ENCODE measurements around the gene EN2. TPM values are rescaled to one million over a fixed set of nuclear protein-coding genes. Genes with fewer than 3 reads are reported as not detected.

EN2 gene
- total RNA-seq, 6 experiments from 2014 or later = not detected

GRCh38 chr7:155418304-155418703, 39.6 kb upstream of the EN2 start:
- intact Hi-C loops (cut with DNase I) = no loop called here
- no peak for ATAC-seq
- Histone ChIP-seq H3K27me3 (no peaks in the 10 kb centered on the region), H3K4me1 (no peaks in the 10 kb centered on the region), H3K27ac (no peak overlapping the region), H3K9me3 (no peaks in the 10 kb centered on the region), H3K36me3 (no peaks in the 10 kb centered on the region), H3K4me3 (no peak overlapping the region)
- DNase-seq = no peak
- TF ChIP-seq CTCF (IDR thresholded peaks at IDR 0.05) (no peak), POLR2A (IDR thresholded peaks at IDR 0.05) (no peak)
- WGBS (ENCODE audit: insufficient coverage, low coverage, low lambda C conversion rate, missing lambda C conversion rate) = 71% methylated on average over 1 of the region's 12 CpGs

DNA sequence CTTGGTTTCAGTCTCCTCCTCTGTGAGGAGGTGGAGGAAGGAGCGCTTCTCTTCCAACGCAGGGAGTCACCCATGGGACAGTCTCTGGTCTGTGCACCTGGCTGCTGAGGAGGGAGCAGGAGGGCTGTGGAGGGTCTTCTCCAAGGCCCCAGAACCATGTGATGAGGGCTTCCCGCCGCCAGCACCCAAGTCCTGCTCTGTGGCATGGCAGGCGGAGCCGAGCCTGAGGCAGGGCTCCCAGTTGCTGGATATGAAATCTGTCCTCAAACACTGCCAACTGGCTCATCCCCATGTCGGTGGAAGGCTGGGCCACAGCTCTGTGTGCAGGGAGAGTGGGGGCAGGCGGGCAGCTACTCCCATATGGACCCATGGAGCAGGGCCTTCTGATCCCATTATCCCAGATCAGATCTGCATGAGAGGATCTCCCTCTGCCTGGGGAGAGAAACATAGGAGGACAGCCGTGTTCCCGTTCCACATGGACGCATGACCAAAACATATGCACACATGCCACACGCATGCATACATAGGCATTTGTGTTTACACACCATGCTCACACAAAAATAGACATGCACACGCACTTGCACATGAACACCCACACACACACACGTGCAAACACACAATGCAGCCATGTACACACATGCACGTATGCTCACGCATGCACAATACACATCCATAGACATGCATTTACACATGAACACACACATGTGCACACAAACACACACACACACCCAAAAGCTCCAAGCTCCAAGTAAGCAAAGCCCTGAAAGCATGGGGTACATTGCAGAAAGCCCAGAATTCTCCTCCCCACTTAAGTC, 38.8 kb upstream of the EN2 start:
- 62% methylated on average over 2 of the region's 16 CpGs for WGBS (ENCODE audit: insufficient coverage, low coverage, low lambda C conversion rate, missing lambda C conversion rate)
- intact Hi-C loops (cut with DNase I) = no loop called here

DNA sequence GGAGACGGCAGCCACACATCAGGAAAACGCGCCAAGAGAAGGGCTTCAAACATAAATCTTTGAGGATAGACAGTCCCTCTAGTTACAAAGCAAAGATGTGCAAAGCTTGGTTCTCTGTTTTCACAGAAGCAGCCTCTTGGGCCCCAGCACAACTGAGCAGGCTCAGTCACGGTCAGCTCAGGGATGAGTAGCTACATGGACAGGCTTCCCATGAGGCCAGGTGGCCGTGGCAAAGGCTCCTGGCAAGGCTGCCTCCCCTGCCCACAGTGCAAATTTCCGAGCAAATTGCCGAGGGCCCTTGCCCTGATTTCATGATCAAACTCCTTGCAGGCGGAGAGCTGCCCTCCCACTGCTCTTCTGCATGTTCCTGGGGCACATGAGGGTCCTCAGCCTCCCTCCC, 37.8 kb upstream of the EN2 start:
- no peak overlapping the region for H3K4me3 ChIP-seq
- H3K4me1 ChIP-seq = no peaks in the 10 kb centered on the region
- H3K36me3 ChIP-seq = no peaks in the 10 kb centered on the region
- H3K27ac ChIP-seq = no peak overlapping the region
- intact Hi-C loops (cut with DNase I) = no loop called here
- ATAC-seq = no peak
- TF ChIP-seq POLR2A (IDR thresholded peaks at IDR 0.05) (no peak), CTCF (IDR thresholded peaks at IDR 0.05) (no peak)
- 83% methylated on average over 1 of the region's 8 CpGs for WGBS (ENCODE audit: insufficient coverage, low coverage, low lambda C conversion rate, missing lambda C conversion rate)
- no peaks in the 10 kb centered on the region for H3K9me3 ChIP-seq
- no peaks in the 10 kb centered on the region for H3K27me3 ChIP-seq
- DNase-seq = no peak

More for the DNA sequence above, 38.8 kb upstream of the EN2 start:
- DNase-seq (no peak), ATAC-seq (no peak)
- no peak overlapping the region for H3K27ac ChIP-seq
- H3K36me3 ChIP-seq = no peaks in the 10 kb centered on the region
- H3K4me1 ChIP-seq = no peaks in the 10 kb centered on the region
- no peak overlapping the region for H3K4me3 ChIP-seq
- TF ChIP-seq POLR2A (IDR thresholded peaks at IDR 0.05) (no peak), CTCF (IDR thresholded peaks at IDR 0.05) (no peak)
- H3K9me3 ChIP-seq = no peaks in the 10 kb centered on the region
- no peaks in the 10 kb centered on the region for H3K27me3 ChIP-seq

- no peak overlapping the region for H3K27ac ChIP-seq
- no peaks in the 10 kb centered on the region for H3K36me3 ChIP-seq
- no peaks in the 10 kb centered on the region for H3K4me1 ChIP-seq
- ATAC-seq (no peak), DNase-seq (peak in 1 of 3 donors; percentile 28)
- intact Hi-C loops (cut with DNase I) = no loop called here
- H3K9me3 ChIP-seq = no peaks in the 10 kb centered on the region
- no peak for TF ChIP-seq POLR2A (IDR thresholded peaks at IDR 0.05)
- TF ChIP-seq CTCF (IDR thresholded peaks at IDR 0.05) = no peak
- no peaks in the 10 kb centered on the region for H3K27me3 ChIP-seq
- H3K4me3 ChIP-seq = no peak overlapping the region
- WGBS (ENCODE audit: insufficient coverage, low coverage, low lambda C conversion rate, missing lambda C conversion rate) = 57% methylated on average over 3 of the region's 10 CpGs
Measured at GRCh38 chr7:155422151-155422550, 35.8 kb upstream of the EN2 start.

Data from right lobe of liver (tissue), 6 donors.